HuH-7.5 (cell line): ENCODE data around the gene ENDOG.
A peak's percentile ranks its signal among the peaks of the same experiment; 100 is the strongest.
"Not testable (repeated sequence)": the region's sequence is repeated elsewhere in the genome, so short reads cannot be mapped to it uniquely, and the experiment has no call there.

Experiments
- DNase-seq: peaks from one replicate; pipeline ENCODE4 v3.0.0; 2011; ENCODE audit warnings: low spot score

The ENDOG gene

GRCh38 chr9:128828719-128829452 is 10.6 kb downstream of the ENDOG start:
- no peak for DNase-seq

- DNase-seq, result peak; percentile 98
Measured at GRCh38 chr9:128829477-128830251, 11.4 kb downstream of the ENDOG start, which contains the start of gene SPOUT1. Gene SPOUT1, minus strand, starts transcription at chr9:128829794. Its CDS starts 14 bp downstream, at chr9:128829780.

DNA sequence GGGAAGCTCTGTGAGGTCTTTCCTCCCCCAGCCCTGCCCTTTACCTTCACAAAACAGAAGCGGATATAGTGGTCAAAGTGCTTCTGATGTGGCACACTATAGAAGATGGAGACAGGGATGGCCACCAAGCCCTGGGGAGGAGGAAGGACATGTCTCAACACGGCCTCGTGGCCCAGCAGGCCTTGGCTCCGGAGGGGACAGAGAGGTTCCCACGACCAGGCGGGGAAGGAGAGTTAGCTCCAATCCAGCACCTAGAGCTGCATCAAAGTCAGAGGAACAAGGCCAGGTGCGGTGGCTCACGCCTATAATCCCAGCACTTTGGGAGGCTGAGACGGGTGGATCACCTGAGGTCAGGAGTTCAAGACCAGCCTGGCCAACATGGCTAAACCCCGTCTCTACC is 15.4 kb downstream of the ENDOG start:
- DNase-seq, result peak; percentile 2

DNA sequence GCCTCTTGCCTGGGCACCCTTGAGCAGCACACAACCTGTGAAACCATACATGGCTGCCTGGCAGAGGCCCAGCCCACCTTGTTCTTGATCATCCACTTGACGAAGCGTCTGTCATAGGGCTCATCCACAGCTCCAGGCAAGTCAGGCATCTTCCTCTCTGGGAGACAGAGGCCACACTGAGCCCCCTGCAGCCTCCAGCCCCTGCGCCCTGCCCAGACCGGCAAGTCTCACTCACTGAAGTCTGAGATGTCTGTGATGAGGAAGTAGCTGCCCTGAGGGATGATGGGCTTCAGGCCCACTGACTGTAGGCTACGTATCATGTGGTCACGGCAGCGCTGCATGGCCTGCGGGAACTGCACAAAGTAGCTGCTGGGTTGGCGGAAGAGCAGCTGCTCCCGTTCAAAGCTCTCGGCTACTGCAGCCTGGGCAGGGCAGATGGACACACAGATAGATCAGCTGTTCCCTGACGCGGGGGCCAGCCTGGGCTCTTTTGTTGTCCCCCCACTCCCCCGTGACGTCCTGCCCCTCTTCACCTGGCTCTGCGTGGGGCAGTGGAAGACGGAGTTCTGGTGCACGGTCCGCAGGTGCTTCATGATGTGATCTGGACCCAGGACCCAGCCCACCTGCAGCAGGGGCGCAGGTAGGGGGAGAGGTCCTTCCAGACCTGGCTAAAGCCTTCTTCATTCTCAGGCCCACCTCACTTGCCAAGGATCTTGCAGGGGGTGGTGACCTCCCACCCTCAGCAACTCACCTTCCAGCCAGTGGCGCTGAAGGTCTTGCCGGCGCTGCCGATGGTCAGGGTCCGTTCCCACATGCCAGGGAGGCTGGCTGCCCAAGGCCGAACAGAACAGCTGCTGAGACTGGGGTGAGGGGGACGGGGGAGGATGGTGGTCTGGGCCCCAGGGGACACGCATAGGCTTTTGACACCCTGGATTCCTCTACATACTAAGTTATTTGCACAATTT is 17.2 kb downstream of the ENDOG start:
- DNase-seq, result peak; percentile 3

GRCh38 chr9:128836509-128837145 is 18.3 kb downstream of the ENDOG start:
- DNase-seq, result peak; percentile 8

GRCh38 chr9:128838338-128838737 is 20.0 kb downstream of the ENDOG start:
- DNase-seq, result peak; percentile 32

DNA sequence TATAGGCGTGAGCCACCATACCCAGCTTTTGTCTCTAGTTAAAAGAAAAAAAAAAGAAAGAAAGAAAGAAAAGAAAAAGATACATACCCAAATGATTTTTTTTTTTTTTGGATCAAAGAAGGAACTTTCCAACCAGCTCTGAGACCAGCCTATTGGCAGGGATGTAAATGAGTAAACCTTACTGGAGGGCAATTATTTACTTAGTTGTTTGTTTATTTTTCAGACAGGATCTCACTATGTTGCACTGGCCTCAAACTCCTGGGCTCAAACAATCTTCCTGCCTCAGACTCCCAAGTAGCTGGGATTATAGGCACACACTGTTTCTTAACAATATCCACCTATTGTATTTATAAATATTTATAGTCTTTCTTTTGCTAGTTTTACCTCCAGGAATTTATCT is 22.2 kb downstream of the ENDOG start:
- no peak for DNase-seq

DNA sequence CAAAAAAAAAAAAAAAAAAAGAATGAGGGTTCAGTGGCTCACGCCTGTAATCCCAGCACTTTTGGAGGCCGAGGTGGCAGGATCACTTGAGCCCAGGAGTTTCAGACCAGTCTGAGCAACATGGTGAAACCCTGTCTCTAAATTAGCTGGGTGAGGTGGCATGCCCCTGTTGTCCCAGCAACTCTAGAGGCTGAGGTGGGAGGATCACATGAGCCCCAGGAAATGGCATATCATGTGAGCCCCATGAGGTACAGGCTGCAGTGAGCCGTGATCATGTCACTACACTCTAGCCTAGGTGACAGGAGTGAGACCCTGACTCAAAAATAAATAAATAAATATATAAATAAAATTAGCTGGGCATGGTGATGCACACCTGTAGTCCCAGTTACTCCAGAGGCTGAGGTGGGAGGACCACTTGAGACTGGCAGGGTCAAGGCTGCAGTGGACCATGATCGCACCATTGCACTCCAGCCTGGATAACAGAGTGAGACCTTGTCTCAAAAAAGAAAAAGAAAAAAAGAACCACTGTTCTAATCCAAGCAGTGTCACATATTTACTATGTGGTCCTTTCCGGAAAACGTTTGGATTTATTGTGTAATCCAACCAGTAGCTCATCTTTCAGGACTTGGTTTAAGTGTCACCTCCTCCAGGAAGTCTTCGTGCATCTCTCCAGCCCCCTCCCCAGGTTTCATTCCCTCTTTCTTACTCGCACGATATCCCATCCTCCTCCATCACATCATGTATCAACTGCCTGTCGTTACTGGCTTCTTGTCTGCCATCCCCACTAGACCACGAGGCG is 23.6 kb downstream of the ENDOG start:
- DNase-seq, result no peak

GRCh38 chr9:128843171-128843570 is 24.9 kb downstream of the ENDOG start:
- DNase-seq, result not testable (repeated sequence)

- peak; percentile 59 for DNase-seq
Measured at GRCh38 chr9:128845186-128845931, 27.1 kb downstream of the ENDOG start.

GRCh38 chr9:128846680-128847030 is 28.4 kb downstream of the ENDOG start:
- no peak for DNase-seq

GRCh38 chr9:128847803-128848202 is 29.5 kb downstream of the ENDOG start:
- no peak for DNase-seq

GRCh38 chr9:128851024-128851423 is 32.7 kb downstream of the ENDOG start:
- not testable (repeated sequence) for DNase-seq

- not testable (repeated sequence) for DNase-seq
Measured at GRCh38 chr9:128851779-128852600, 33.7 kb downstream of the ENDOG start.

DNA sequence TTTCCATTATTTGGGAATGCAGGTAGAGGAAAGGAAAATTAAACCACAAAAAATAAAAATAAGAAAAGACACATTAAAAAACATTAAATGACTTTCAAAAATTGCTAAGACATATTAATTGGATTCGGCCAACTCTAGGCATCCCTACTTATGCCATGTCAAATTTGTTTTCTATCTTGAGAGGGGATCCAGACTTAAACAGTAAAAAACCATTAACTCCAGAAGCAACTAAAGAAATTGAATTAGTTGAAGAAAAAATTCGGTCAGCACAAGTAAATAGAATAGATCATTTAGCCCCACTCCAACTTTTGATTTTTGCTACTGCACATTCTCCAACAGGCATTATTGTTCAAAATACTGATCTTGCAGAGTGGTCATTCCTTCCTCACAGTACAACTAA is 34.3 kb downstream of the ENDOG start:
- DNase-seq, result not testable (repeated sequence)

DNA sequence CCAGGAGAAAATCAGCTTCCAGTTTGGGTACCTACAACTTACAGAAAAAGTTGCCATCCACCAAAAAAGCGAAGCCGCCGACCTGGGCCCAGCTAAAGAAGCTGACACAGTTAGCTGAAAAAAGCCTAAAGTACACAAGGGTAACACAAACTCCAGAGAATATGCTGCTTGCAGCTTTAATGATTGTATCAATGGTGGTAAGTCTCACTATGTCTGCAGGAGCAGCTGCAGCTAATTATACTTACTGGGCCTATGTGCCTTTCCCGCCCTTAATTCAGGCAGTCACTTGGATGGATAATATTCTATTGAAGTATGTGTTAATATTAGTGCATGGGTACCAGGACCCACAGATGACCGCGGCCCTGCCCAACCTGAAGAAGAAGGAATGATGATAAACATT is 36.2 kb downstream of the ENDOG start:
- DNase-seq, result not testable (repeated sequence)

GRCh38 chr9:128858476-128858875 is 40.2 kb downstream of the ENDOG start:
- not testable (repeated sequence) for DNase-seq

- no peak for DNase-seq
Measured at GRCh38 chr9:128860937-128861336, 42.6 kb downstream of the ENDOG start.

GRCh38 chr9:128861501-128861900 is 43.2 kb downstream of the ENDOG start:
- no peak for DNase-seq
